GM18858 (cell line): ENCODE results near the gene ANKRD39.

Experiments
- ATAC-seq: cut with Tn5 transposase; IDR thresholded peaks from one replicate; pipeline ENCODE4 v1.9.1; 2021; ENCODE audit not compliant: unreplicated experiment

The ANKRD39 gene

GRCh38 chr2:96888072-96889011, 30.5 kb upstream of the ANKRD39 start:
- no peak for ATAC-seq

- no peak for ATAC-seq
Measured at GRCh38 chr2:96887493-96888012, 29.7 kb upstream of the ANKRD39 start.

GRCh38 chr2:96885432-96886347, 27.9 kb upstream of the ANKRD39 start:
- ATAC-seq: no peak

GRCh38 chr2:96884299-96885094, 26.7 kb upstream of the ANKRD39 start:
- ATAC-seq: no peak

GRCh38 chr2:96883306-96883705, 25.5 kb upstream of the ANKRD39 start:
- no peak for ATAC-seq

GRCh38 chr2:96882906-96883305, 25.1 kb upstream of the ANKRD39 start:
- ATAC-seq: no peak

- no peak for ATAC-seq
Measured at GRCh38 chr2:96882230-96882629, 24.4 kb upstream of the ANKRD39 start.

- ATAC-seq: no peak
Measured at GRCh38 chr2:96881349-96882195, 23.8 kb upstream of the ANKRD39 start.

GRCh38 chr2:96880891-96881273, 23.1 kb upstream of the ANKRD39 start:
- ATAC-seq: no peak

GRCh38 chr2:96879545-96880040, 21.8 kb upstream of the ANKRD39 start:
- no peak for ATAC-seq

GRCh38 chr2:96878796-96879544, 21.2 kb upstream of the ANKRD39 start:
- no peak for ATAC-seq

- ATAC-seq: no peak
Measured at GRCh38 chr2:96878171-96878570, 20.4 kb upstream of the ANKRD39 start.

GRCh38 chr2:96877631-96878092, 19.8 kb upstream of the ANKRD39 start:
- ATAC-seq: no peak

- no peak for ATAC-seq
Measured at GRCh38 chr2:96877042-96877451, 19.2 kb upstream of the ANKRD39 start.

- no peak for ATAC-seq
Measured at GRCh38 chr2:96876269-96877041, 18.6 kb upstream of the ANKRD39 start.

GRCh38 chr2:96875498-96876268, 17.9 kb upstream of the ANKRD39 start:
- ATAC-seq: no peak

- no peak for ATAC-seq
Measured at GRCh38 chr2:96874198-96874831, 16.5 kb upstream of the ANKRD39 start.
